Suprapubic skin (tissue), 4 donors: Measurements from ENCODE around the gene CYP19A1.

ENCODE experiments used
- CTCF ChIP-seq, 2 donors: fragments of 200-600 bp in 1 of 2; fragments of 450-650 bp in 1 of 2; sonication (generic) in 1 of 2; IDR thresholded peaks; one replicate each; pipeline ENCODE4 v1.5.1; 2016 to 2019; ENCODE audit warnings: antibody characterized with exemption in 2 of 2, mild to moderate bottlenecking in 1 of 2, moderate library complexity in 1 of 2
- EP300 ChIP-seq: sonication (generic); formaldehyde crosslinking; IDR thresholded peaks from one replicate; pipeline ENCODE4 v1.6.1; 2017; ENCODE audit warnings: antibody characterized with exemption
- POLR2A ChIP-seq, 2 donors: fragments of 450-650 bp; IDR thresholded peaks; one replicate each; pipeline ENCODE4 v1.6.1; 2017; ENCODE audit warnings: antibody characterized with exemption in 2 of 2, mild to moderate bottlenecking in 2 of 2, moderate library complexity in 2 of 2
- POLR2AphosphoS5 ChIP-seq, 3 donors: sonication (generic); formaldehyde crosslinking; IDR thresholded peaks; one replicate each; pipeline ENCODE4 v1.6.1; 2017; ENCODE audit warnings: antibody characterized with exemption in 3 of 3

- TF ChIP-seq POLR2A (IDR thresholded peaks at IDR 0.05) (no peak), CTCF (IDR thresholded peaks at IDR 0.05) (no peak), POLR2AphosphoS5 (IDR thresholded peaks at IDR 0.05) (no peak), EP300 (no peak)
Observed at GRCh38 chr15:51366071-51366470, 27.7 kb upstream of the CYP19A1 start.
